Retinal pigment epithelial cell (primary cell): ENCODE results near the gene ARFGAP1.

Experiments used
- DNase-seq: peaks from one replicate; pipeline ENCODE4 v3.0.0-alpha.2; 2010; ENCODE audit warnings: low read depth
- H3K4me3 ChIP-seq: 2 replicates; pipeline ENCODE4 v1.5.1; 2011; ENCODE audit warnings: mild to moderate bottlenecking, low read length, control low read depth, moderate library complexity
- CTCF ChIP-seq: conservative IDR thresholded peaks from 2 replicates; pipeline ENCODE4 v1.5.1; 2011; ENCODE audit warnings: low read depth, low read length, control low read depth, inconsistent platforms

Gene ARFGAP1

DNA sequence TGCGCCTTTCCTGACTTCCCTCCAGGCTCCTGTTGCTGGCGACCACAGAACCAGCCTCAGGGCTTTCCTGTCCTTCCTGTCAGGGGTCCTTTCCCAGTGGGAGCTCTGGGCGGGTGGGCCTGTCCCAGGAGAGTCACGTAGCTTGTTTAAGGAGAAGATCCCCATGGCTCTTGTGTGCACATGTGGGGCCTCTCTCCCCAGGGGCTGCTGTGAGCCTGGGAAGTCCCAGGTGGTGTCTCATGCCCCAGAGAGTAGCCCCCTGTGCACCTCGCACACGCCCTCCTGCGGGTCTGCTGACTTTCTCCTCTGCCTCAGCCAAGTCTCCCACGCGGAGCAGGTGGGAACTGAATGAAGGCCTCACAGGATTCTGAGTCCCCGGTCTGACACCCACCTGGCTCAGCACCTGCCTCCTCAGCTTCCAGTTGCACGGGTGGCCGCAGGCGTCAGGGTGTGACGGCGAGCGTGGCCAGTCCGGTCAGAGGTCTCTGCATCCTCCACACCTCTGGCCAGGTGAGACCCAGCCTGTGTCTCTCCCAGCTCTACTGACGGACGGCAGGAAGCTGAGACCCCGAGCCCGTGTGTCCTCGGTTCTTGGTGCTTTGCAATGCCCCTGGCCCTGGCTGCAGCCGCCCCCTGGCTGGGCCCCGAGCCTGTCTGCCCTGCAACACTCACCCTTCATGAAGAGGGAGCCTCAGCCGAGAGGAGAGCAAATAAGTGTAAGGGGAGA lies 12.7 kb upstream of the ARFGAP1 start:
- no peak overlapping the region for H3K4me3 ChIP-seq
- TF ChIP-seq CTCF: no peak
- no peak for DNase-seq

- H3K4me3 ChIP-seq: no peak overlapping the region
- DNase-seq: no peak
- TF ChIP-seq CTCF: no peak
Measured at GRCh38 chr20:63260521-63260920, 12.1 kb upstream of the ARFGAP1 start.

- H3K4me3 ChIP-seq: no peak overlapping the region
- no peak for DNase-seq
- TF ChIP-seq CTCF: no peak
Measured at GRCh38 chr20:63261060-63261794, 11.4 kb upstream of the ARFGAP1 start.

GRCh38 chr20:63261795-63262528 lies 10.7 kb upstream of the ARFGAP1 start:
- H3K4me3 ChIP-seq: no peak overlapping the region
- DNase-seq: no peak
- no peak for TF ChIP-seq CTCF

- TF ChIP-seq CTCF: no peak
- no peak overlapping the region for H3K4me3 ChIP-seq
- no peak for DNase-seq
Measured at GRCh38 chr20:63262836-63263235, 9.8 kb upstream of the ARFGAP1 start.

GRCh38 chr20:63264000-63264399 lies 8.6 kb upstream of the ARFGAP1 start:
- DNase-seq: no peak
- TF ChIP-seq CTCF: no peak
- no peak overlapping the region for H3K4me3 ChIP-seq
